H9 (cell line): ENCODE measurements around the gene TBC1D3I. TPM values are rescaled to one million over a fixed set of nuclear protein-coding genes. Genes with fewer than 3 reads are reported as not detected.
"Not testable (repeated sequence)": the region's sequence is repeated elsewhere in the genome, so short reads cannot be mapped to it uniquely, and the experiment has no call there.

ENCODE experiments used
- DNase-seq: peaks from one replicate; pipeline ENCODE4 v3.0.0-alpha.2; 2017
- H2AFZ ChIP-seq: one replicate; pipeline ENCODE4 v1.6.1; 2013; ENCODE audit warnings: mild to moderate bottlenecking, low read length, control low read depth, moderate library complexity
- H2AK5ac ChIP-seq: 2 replicates; pipeline ENCODE4 v1.6.1; 2013; ENCODE audit warnings: low read length, control low read depth, mixed read lengths; ENCODE audit not compliant: insufficient read length
- H2BK120ac ChIP-seq: one replicate; pipeline ENCODE4 v1.6.1; 2013; ENCODE audit warnings: low read depth, mild to moderate bottlenecking, low read length, control low read depth, inconsistent platforms; ENCODE audit not compliant: poor library complexity, severe bottlenecking
- H2BK12ac ChIP-seq: 2 replicates; pipeline ENCODE4 v1.6.1; 2013; ENCODE audit warnings: low read length, control low read depth, mixed read lengths, low read depth; ENCODE audit not compliant: insufficient read length
- H2BK15ac ChIP-seq: 2 replicates; pipeline ENCODE4 v1.6.1; 2013; ENCODE audit warnings: low read depth, low read length, control low read depth
- H2BK20ac ChIP-seq: one replicate; pipeline ENCODE4 v1.6.1; 2013; ENCODE audit warnings: low read depth, mild to moderate bottlenecking, low read length, control low read depth, inconsistent platforms; ENCODE audit not compliant: poor library complexity, severe bottlenecking
- H2BK5ac ChIP-seq: 2 replicates; pipeline ENCODE4 v1.6.1; 2013; ENCODE audit warnings: low read length, control low read depth, mixed read lengths; ENCODE audit not compliant: insufficient read length
- H3K14ac ChIP-seq: 2 replicates; pipeline ENCODE4 v1.6.1; 2013; ENCODE audit warnings: low read length, control low read depth; ENCODE audit not compliant: insufficient read depth
- H3K18ac ChIP-seq: 2 replicates; pipeline ENCODE4 v1.6.1; 2013; ENCODE audit warnings: low read depth, mild to moderate bottlenecking, mixed read lengths, low read length, control low read depth; ENCODE audit not compliant: insufficient read length
- H3K23ac ChIP-seq: 2 replicates; pipeline ENCODE4 v1.6.1; 2013; ENCODE audit warnings: low read length, control low read depth, mixed read lengths, low read depth; ENCODE audit not compliant: insufficient read length
- H3K23me2 ChIP-seq: 2 replicates; pipeline ENCODE4 v1.6.1; 2013; ENCODE audit warnings: low read depth, mild to moderate bottlenecking, mixed read lengths, low read length, control low read depth; ENCODE audit not compliant: insufficient read length, poor library complexity, severe bottlenecking
- H3K27ac ChIP-seq: 2 replicates; pipeline ENCODE4 v1.5.1; 2013; ENCODE audit warnings: low read length, control low read depth, mixed read lengths, low read depth; ENCODE audit not compliant: insufficient read length
- H3K27me3 ChIP-seq: 2 replicates; pipeline ENCODE4 v1.6.1; 2013; ENCODE audit warnings: low read length, control low read depth, inconsistent platforms; ENCODE audit not compliant: insufficient read depth
- H3K4ac ChIP-seq: 2 replicates; pipeline ENCODE4 v1.6.1; 2013; ENCODE audit warnings: low read depth, mild to moderate bottlenecking, control low read depth, inconsistent platforms, low read length, moderate library complexity
- H3K4me1 ChIP-seq: 2 replicates; pipeline ENCODE4 v1.6.1; 2013; ENCODE audit warnings: low read length, control low read depth, inconsistent platforms; ENCODE audit not compliant: insufficient read depth
- H3K4me2 ChIP-seq: 2 replicates; pipeline ENCODE4 v1.6.1; 2013; ENCODE audit warnings: low read length, control low read depth, mixed read lengths; ENCODE audit not compliant: insufficient read length, insufficient read depth
- H3K56ac ChIP-seq: 2 replicates; pipeline ENCODE4 v1.6.1; 2013; ENCODE audit warnings: low read depth, mild to moderate bottlenecking, mixed read lengths, low read length, control low read depth; ENCODE audit not compliant: insufficient read length
- H3K79me1 ChIP-seq: 2 replicates; pipeline ENCODE4 v1.6.1; 2013; ENCODE audit warnings: low read depth, mild to moderate bottlenecking, moderate library complexity, low read length, control low read depth, inconsistent platforms; ENCODE audit not compliant: insufficient read depth, poor library complexity, severe bottlenecking
- H3K79me2 ChIP-seq: 2 replicates; pipeline ENCODE4 v1.6.1; 2013; ENCODE audit warnings: low read length, control low read depth, inconsistent platforms; ENCODE audit not compliant: insufficient read depth
- H3K9ac ChIP-seq: 2 replicates; pipeline ENCODE4 v1.6.1; 2013; ENCODE audit warnings: low read length, control low read depth, mixed read lengths; ENCODE audit not compliant: insufficient read length; ENCODE audit errors: extremely low read depth
- H3K9me3 ChIP-seq: one replicate; pipeline ENCODE4 v1.6.1; 2013; ENCODE audit warnings: low read depth, low read length, inconsistent platforms; ENCODE audit not compliant: control insufficient read depth
- H3T11ph ChIP-seq: one replicate; pipeline ENCODE4 v1.6.1; 2013; ENCODE audit warnings: mild to moderate bottlenecking, low read length, control low read depth, inconsistent platforms
- H4K20me1 ChIP-seq: one replicate; pipeline ENCODE4 v1.6.1; 2013; ENCODE audit not compliant: control insufficient read depth, insufficient read length, insufficient read depth
- H4K5ac ChIP-seq: 2 replicates; pipeline ENCODE4 v1.6.1; 2013; ENCODE audit warnings: low read depth, mild to moderate bottlenecking, mixed read lengths, low read length, control low read depth; ENCODE audit not compliant: insufficient read length
- H4K8ac ChIP-seq: replicated peaks from 2 replicates; pipeline ENCODE4 v1.6.1; 2013; ENCODE audit warnings: low read length, control low read depth, mixed read lengths, low read depth; ENCODE audit not compliant: insufficient read length
- H4K91ac ChIP-seq: 2 replicates; pipeline ENCODE4 v1.6.1; 2013; ENCODE audit warnings: low read depth, mild to moderate bottlenecking, moderate library complexity, mixed read lengths, low read length, control low read depth; ENCODE audit not compliant: insufficient read length
- H3K27ac Mint-ChIP-seq, 3 experiments: 2 replicates in 2 of 3; 3 replicates in 1 of 3; pipeline ENCODE4 v1.8.0; 2020 to 2021; ENCODE audit warnings: mixed read lengths in 3 of 3, mild to moderate bottlenecking in 1 of 3, moderate library complexity in 1 of 3
- H3K27me3 Mint-ChIP-seq: 2 replicates; pipeline ENCODE4 v1.8.0; 2021; ENCODE audit warnings: low read depth, mild to moderate bottlenecking, moderate library complexity, mixed read lengths
- H3K36me3 Mint-ChIP-seq, 3 experiments: 2 replicates in 2 of 3; 3 replicates in 1 of 3; pipeline ENCODE4 v1.8.0; 2020 to 2021; ENCODE audit warnings: low read depth in 3 of 3, mixed read lengths in 3 of 3; ENCODE audit not compliant: insufficient read depth in 1 of 3
- H3K4me1 Mint-ChIP-seq, 2 experiments: 2 replicates each; pipeline ENCODE4 v1.8.0; 2020; ENCODE audit warnings: mixed read lengths in 2 of 2
- H3K4me3 Mint-ChIP-seq, 2 experiments: 2 replicates in 1 of 2; 3 replicates in 1 of 2; pipeline ENCODE4 v1.8.0; 2020 to 2021; ENCODE audit warnings: mild to moderate bottlenecking in 2 of 2, mixed read lengths in 2 of 2, moderate library complexity in 1 of 2
- H3K9me3 Mint-ChIP-seq, 2 experiments: 2 replicates in 1 of 2; 3 replicates in 1 of 2; pipeline ENCODE4 v1.8.0; 2020; ENCODE audit warnings: mild to moderate bottlenecking in 2 of 2, mixed read lengths in 2 of 2, moderate library complexity in 1 of 2
- WGBS: extraction: QIAGEN DNeasy Blood & Tissue Kit; methylation state at CpG from one replicate; pipeline ENCODE4 v1.1.7; 2013; ENCODE audit warnings: missing lambda C conversion rate, low lambda C conversion rate, mixed read lengths; ENCODE audit not compliant: insufficient read length; ENCODE audit errors: extremely low coverage; 5-methylcytosine and 5-hydroxymethylcytosine counted together
- total RNA-seq: library from RNA; stranded (reverse); gene quantifications from 2 replicates; pipeline ENCODE4 v1.2.1, GENCODE V29; 2021

The TBC1D3I gene
- total RNA-seq, 1 experiment from 2014 or later, result 0.35 TPM

GRCh38 chr17:36289965-36290612 is 25.7 kb upstream of the TBC1D3I start:
- H2AK5ac ChIP-seq, H3K4me1 ChIP-seq, H3K27me3 Mint-ChIP-seq, H3K9ac ChIP-seq, H3K4me2 ChIP-seq, H3T11ph ChIP-seq, H4K8ac ChIP-seq, H3K18ac ChIP-seq, H3K79me1 ChIP-seq, H3K4ac ChIP-seq, H3K56ac ChIP-seq, H3K27me3 ChIP-seq, H3K36me3 Mint-ChIP-seq, H3K79me2 ChIP-seq, H3K23ac ChIP-seq, H4K91ac ChIP-seq, H3K14ac ChIP-seq, H2BK5ac ChIP-seq, H3K27ac ChIP-seq, H2BK20ac ChIP-seq, DNase-seq, H3K9me3 Mint-ChIP-seq, H3K23me2 ChIP-seq, H3K4me1 Mint-ChIP-seq, H2BK12ac ChIP-seq, H3K9me3 ChIP-seq, H4K20me1 ChIP-seq, H2AFZ ChIP-seq, H3K27ac Mint-ChIP-seq, H3K4me3 Mint-ChIP-seq, H2BK15ac ChIP-seq, H4K5ac ChIP-seq, H2BK120ac ChIP-seq: not testable (repeated sequence)
- WGBS, result no CpG with 5 or more reads among the region's 2 CpGs

GRCh38 chr17:36284219-36284618 is 19.8 kb upstream of the TBC1D3I start:
- H3K4me1 ChIP-seq, H2AK5ac ChIP-seq, H4K8ac ChIP-seq, H3K23ac ChIP-seq, H3K4me1 Mint-ChIP-seq, H3K4ac ChIP-seq, H2AFZ ChIP-seq, H4K20me1 ChIP-seq, H3K9me3 Mint-ChIP-seq, H2BK5ac ChIP-seq, H4K5ac ChIP-seq, H3K27me3 ChIP-seq, H3K56ac ChIP-seq, H3K18ac ChIP-seq, H3K27me3 Mint-ChIP-seq, H3K27ac ChIP-seq, H3K4me2 ChIP-seq, H3K9me3 ChIP-seq, H3K9ac ChIP-seq, H2BK120ac ChIP-seq, H3K4me3 Mint-ChIP-seq, H3K27ac Mint-ChIP-seq, DNase-seq, H3K36me3 Mint-ChIP-seq, H4K91ac ChIP-seq, H2BK15ac ChIP-seq, H2BK12ac ChIP-seq, H3K14ac ChIP-seq, H3K79me1 ChIP-seq, H3K79me2 ChIP-seq, H2BK20ac ChIP-seq, H3K23me2 ChIP-seq, H3T11ph ChIP-seq: not testable (repeated sequence)
- no CpG with 5 or more reads among the region's 5 CpGs for WGBS
